GM12891 (cell line): ENCODE results near the gene NUTM2F.
"Not testable (repeated sequence)": the region's sequence is repeated elsewhere in the genome, so short reads cannot be mapped to it uniquely, and the experiment has no call there.

Experiments
- POLR2AphosphoS5 ChIP-seq: IDR thresholded peaks from 2 replicates; pipeline ENCODE4 v1.6.1; 2011; ENCODE audit warnings: low read depth, low read length, control low read depth
- SPI1 ChIP-seq: IDR thresholded peaks from 2 replicates; pipeline ENCODE4 v1.6.1; 2011; ENCODE audit warnings: low read depth, low read length, control low read depth
- TAF1 ChIP-seq: IDR thresholded peaks from 2 replicates; pipeline ENCODE4 v1.6.1; 2011; ENCODE audit warnings: low read depth, low read length, control low read depth

- TF ChIP-seq POLR2AphosphoS5, TAF1, SPI1: not testable (repeated sequence)
Observed at GRCh38 chr9:94315034-94315984, 13.1 kb downstream of the NUTM2F start.
